ENCODE data around the gene DHRS2. TPM values are rescaled to one million over a fixed set of nuclear protein-coding genes. Genes with fewer than 3 reads are reported as not detected.
A peak's percentile ranks its signal among the peaks of the same experiment; 100 is the strongest.

The DHRS2 gene
- total RNA-seq, 1 donor from 2014 or later: not detected

- H3K4me3 ChIP-seq: no peak overlapping the region
- TF ChIP-seq, protein P1, sequence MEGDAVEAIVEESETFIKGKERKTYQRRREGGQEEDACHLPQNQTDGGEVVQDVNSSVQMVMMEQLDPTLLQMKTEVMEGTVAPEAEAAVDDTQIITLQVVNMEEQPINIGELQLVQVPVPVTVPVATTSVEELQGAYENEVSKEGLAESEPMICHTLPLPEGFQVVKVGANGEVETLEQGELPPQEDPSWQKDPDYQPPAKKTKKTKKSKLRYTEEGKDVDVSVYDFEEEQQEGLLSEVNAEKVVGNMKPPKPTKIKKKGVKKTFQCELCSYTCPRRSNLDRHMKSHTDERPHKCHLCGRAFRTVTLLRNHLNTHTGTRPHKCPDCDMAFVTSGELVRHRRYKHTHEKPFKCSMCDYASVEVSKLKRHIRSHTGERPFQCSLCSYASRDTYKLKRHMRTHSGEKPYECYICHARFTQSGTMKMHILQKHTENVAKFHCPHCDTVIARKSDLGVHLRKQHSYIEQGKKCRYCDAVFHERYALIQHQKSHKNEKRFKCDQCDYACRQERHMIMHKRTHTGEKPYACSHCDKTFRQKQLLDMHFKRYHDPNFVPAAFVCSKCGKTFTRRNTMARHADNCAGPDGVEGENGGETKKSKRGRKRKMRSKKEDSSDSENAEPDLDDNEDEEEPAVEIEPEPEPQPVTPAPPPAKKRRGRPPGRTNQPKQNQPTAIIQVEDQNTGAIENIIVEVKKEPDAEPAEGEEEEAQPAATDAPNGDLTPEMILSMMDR (IDR thresholded peaks at IDR 0.05): no peak
- no peak overlapping the region for H3K27ac ChIP-seq
- H3K27me3 ChIP-seq: no peaks in the 10 kb centered on the region
- H3K36me3 ChIP-seq: no peaks in the 10 kb centered on the region
- no peaks in the 10 kb centered on the region for H3K9me3 ChIP-seq
- no peaks in the 10 kb centered on the region for H3K4me1 ChIP-seq
- intact Hi-C loops (cut with DNase I): no loop called here
- peak in 1 of 2 donors; percentile 21 for DNase-seq (ENCODE audit: low spot score in 2 of 2)
Measured at GRCh38 chr14:23626946-23627345, 9.2 kb upstream of the DHRS2 start.

DNA sequence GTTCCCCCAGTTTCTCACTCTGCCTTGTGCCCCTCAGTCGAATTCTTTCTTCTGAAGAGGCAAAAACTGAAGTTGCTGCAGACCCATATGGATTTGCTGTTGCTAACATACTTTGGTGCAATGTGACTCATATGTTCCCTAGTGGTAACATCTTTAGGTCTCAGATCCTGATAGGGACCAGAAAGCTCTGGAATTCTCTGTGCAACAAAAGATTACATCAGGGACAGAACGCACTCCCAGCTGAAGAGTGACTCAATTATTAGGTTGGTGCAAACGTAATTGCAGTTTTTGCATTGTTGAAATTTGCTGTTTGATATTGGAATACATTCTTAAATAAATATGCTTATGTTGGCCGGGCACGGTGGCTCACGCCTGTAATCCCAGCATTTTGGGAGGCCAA, 8.2 kb upstream of the DHRS2 start:
- intact Hi-C loops (cut with DNase I): no loop called here

GRCh38 chr14:23629204-23629603, 7.0 kb upstream of the DHRS2 start:
- Histone ChIP-seq H3K27ac (no peak overlapping the region), H3K27me3 (no peaks in the 10 kb centered on the region), H3K4me3 (no peak overlapping the region), H3K36me3 (no peaks in the 10 kb centered on the region), H3K9me3 (no peaks in the 10 kb centered on the region), H3K4me1 (no peaks in the 10 kb centered on the region)
- TF ChIP-seq, protein P1 (IDR thresholded peaks at IDR 0.05): no peak
- intact Hi-C loops (cut with DNase I): no loop called here
- DNase-seq (ENCODE audit: low spot score in 2 of 2): no peak

More for the DNA sequence above, 8.2 kb upstream of the DHRS2 start:
- DNase-seq (ENCODE audit: low spot score in 2 of 2): no peak
- no peaks in the 10 kb centered on the region for H3K27me3 ChIP-seq
- no peak overlapping the region for H3K27ac ChIP-seq
- TF ChIP-seq, protein P1 (IDR thresholded peaks at IDR 0.05): no peak
- no peak overlapping the region for H3K4me3 ChIP-seq
- H3K9me3 ChIP-seq: no peaks in the 10 kb centered on the region
- H3K36me3 ChIP-seq: no peaks in the 10 kb centered on the region
- H3K4me1 ChIP-seq: no peaks in the 10 kb centered on the region

DNA sequence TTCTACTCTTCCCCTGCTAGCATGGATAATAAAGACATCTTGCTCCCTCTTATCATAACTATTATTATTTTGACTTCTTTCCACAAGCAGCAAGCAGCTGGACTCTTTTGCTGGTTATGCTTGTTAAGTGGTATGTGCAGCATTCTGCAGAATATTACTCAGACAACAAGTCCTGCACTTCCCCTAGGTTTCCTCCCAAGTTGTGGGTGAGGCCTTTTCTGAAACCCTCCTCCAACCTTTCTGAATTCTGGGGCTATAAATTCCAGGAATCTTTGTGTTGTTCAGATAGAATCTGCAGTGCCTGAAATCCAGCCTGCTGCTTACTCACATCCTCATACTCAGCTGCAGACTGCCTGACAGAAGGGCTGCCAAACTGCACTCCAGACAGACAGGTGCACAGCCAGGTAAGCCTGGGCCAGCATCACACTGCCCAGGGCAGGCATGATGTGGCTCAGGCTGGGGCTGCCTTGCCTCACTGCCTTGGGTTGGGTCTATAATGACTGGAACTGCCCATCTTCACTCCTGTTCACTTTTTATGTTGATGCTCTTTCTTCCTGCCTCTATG, 6.2 kb upstream of the DHRS2 start:
- Histone ChIP-seq H3K9me3 (no peaks in the 10 kb centered on the region), H3K27ac (no peak overlapping the region), H3K4me3 (no peak overlapping the region), H3K36me3 (no peaks in the 10 kb centered on the region), H3K27me3 (no peaks in the 10 kb centered on the region), H3K4me1 (no peaks in the 10 kb centered on the region)
- DNase-seq (ENCODE audit: low spot score in 2 of 2): peak in 1 of 2 donors; percentile 11
- TF ChIP-seq, protein P1 (IDR thresholded peaks at IDR 0.05): no peak
- intact Hi-C loops (cut with DNase I): loop anchor here (10.0 kb wide), 1 partner anchor 305 kb away; no protein-coding TSS in a partner anchor

DNA sequence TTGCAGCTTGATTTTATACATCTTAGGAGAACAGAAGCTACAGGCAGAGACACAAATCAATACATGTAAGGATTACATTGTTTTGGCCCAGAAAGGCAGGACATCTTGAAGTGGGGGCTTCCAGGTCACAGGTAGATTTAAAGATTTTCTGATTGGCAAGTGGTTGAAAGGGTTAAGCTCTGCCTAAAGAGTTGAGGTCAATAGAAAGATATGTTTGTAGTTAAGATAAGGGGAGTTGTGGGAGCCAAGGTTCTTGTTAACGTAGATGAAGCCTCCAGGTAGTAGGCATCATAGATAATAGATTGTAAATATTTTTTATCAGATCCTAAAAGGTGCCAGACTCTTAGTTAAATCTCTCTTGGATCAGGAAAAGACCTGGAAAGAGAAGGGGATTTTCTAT, 5.5 kb upstream of the DHRS2 start:
- Histone ChIP-seq H3K9me3 (no peaks in the 10 kb centered on the region), H3K27me3 (no peaks in the 10 kb centered on the region), H3K27ac (no peak overlapping the region), H3K4me3 (no peak overlapping the region), H3K36me3 (no peaks in the 10 kb centered on the region), H3K4me1 (no peaks in the 10 kb centered on the region)
- intact Hi-C loops (cut with DNase I): loop anchor here (10.0 kb wide), 1 partner anchor 304 kb away; no protein-coding TSS in a partner anchor
- no peak for DNase-seq (ENCODE audit: low spot score in 2 of 2)
- TF ChIP-seq, protein P1 (IDR thresholded peaks at IDR 0.05): no peak
